ENCODE measurements around the gene USP7. TPM values are rescaled to one million over a fixed set of nuclear protein-coding genes. Genes with fewer than 3 reads are reported as not detected.

Gene USP7
- total and polyA plus RNA-seq, 10 of the 15 experiments (the other 5 are each of a cell fraction or from before 2014, with no cell fraction given) = 16.2 to 133 (median 60.5) TPM

GRCh38 chr16:9003763-9004162 is 40.1 kb upstream of the USP7 start:
- WGBS (ENCODE audit: insufficient coverage, insufficient replicate concordance, low lambda C conversion rate, missing lambda C conversion rate) = 51% methylated on average over 2 of the region's 3 CpGs
- no peak overlapping the region for H3K4me3 ChIP-seq
- ChIA-PET SMC1A (ENCODE audit: uncharacterized antibody, unreplicated experiment) (interaction anchor here (0.9 kb wide), 1 partner anchor 131 kb away, joined by 4 read pairs; no protein-coding TSS in a partner anchor), CTCF (interaction anchor here (1.4 kb wide), 1 partner anchor 131 kb away, joined by 5 read pairs; no protein-coding TSS in a partner anchor), RAD21 (ENCODE audit: unreplicated experiment) (interaction anchor here (0.6 to 1.1 kb wide), 2 partner anchors 10 to 52 kb away, joined by 3 to 4 read pairs; no protein-coding TSS in a partner anchor), POLR2A (interaction anchor here (0.6 kb wide), 3 partner anchors 66 to 491 kb away, joined by 5 to 9 read pairs (median 6); no protein-coding TSS in a partner anchor)
- no peak for FAIRE-seq
- intact Hi-C loops (cut with micrococcal nuclease; ENCODE audit: unreplicated experiment) = no loop called here
- H3K36me3 ChIP-seq (ENCODE audit: control insufficient read depth in 2 of 2, insufficient read depth in 2 of 2, low read length in 1 of 2) = no peaks in the 10 kb centered on the region
- no TSS peak for BruUV-seq (replicated peaks)
- no peaks in the 10 kb centered on the region for H4K20me1 ChIP-seq (ENCODE audit: control insufficient read depth, insufficient read depth)
- H2AFZ ChIP-seq (ENCODE audit: control insufficient read depth, low read depth, low read length) = no peak overlapping the region
- no peaks in the 10 kb centered on the region for H3K27me3 ChIP-seq (replicated peaks in 1 of 2; ENCODE audit: control insufficient read depth in 2 of 2, insufficient read depth in 2 of 2, low read length in 1 of 2)
- H3K4me1 ChIP-seq (ENCODE audit: control insufficient read depth, insufficient read depth, low read length) = peaks cover 6% of the 10 kb centered on the region
- ATAC-seq = no peak
- in situ Hi-C loops (cut with MboI) = no loop called here
- no peak overlapping the region for H3K4me2 ChIP-seq (ENCODE audit: control insufficient read depth, insufficient read depth)
- no peaks in the 10 kb centered on the region for H3K9me3 ChIP-seq (replicated peaks; ENCODE audit: control insufficient read depth, insufficient read depth, low read length)
- H3K79me2 ChIP-seq (ENCODE audit: control insufficient read depth, insufficient read depth, low read length) = no peaks in the 10 kb centered on the region
- H3K9ac ChIP-seq (ENCODE audit: control insufficient read depth, insufficient read depth, low read length) = no peak overlapping the region
- H3K27ac ChIP-seq (ENCODE audit: control insufficient read depth, insufficient read depth) = no peak overlapping the region
- no peak for DNase-seq (ENCODE audit: low read depth, low spot score)
- no peak for TF ChIP-seq TAF1 (IDR thresholded peaks at IDR 0.05; ENCODE audit: borderline replicate concordance, low read depth, low read length)
- no peak for TF ChIP-seq NFYA (IDR thresholded peaks at IDR 0.05; ENCODE audit: borderline replicate concordance, low read depth, low read length)
- TF ChIP-seq SPI1 (IDR thresholded peaks at IDR 0.05; ENCODE audit: borderline replicate concordance, insufficient read depth, low read depth, low read length) = no peak
- TF ChIP-seq, protein P1, sequence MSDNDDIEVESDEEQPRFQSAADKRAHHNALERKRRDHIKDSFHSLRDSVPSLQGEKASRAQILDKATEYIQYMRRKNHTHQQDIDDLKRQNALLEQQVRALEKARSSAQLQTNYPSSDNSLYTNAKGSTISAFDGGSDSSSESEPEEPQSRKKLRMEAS (IDR thresholded peaks at IDR 0.05; ENCODE audit: low read depth, low read length) = no peak
- no peak for TF ChIP-seq EZH2 (IDR thresholded peaks at IDR 0.05; ENCODE audit: borderline replicate concordance, control insufficient read depth, low read depth, low read length)
- TF ChIP-seq, protein P2, sequence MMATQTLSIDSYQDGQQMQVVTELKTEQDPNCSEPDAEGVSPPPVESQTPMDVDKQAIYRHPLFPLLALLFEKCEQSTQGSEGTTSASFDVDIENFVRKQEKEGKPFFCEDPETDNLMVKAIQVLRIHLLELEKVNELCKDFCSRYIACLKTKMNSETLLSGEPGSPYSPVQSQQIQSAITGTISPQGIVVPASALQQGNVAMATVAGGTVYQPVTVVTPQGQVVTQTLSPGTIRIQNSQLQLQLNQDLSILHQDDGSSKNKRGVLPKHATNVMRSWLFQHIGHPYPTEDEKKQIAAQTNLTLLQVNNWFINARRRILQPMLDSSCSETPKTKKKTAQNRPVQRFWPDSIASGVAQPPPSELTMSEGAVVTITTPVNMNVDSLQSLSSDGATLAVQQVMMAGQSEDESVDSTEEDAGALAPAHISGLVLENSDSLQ (IDR thresholded peaks at IDR 0.05) = no peak
- no peak for TF ChIP-seq YY1 (IDR thresholded peaks at IDR 0.05; ENCODE audit: low read depth, low read length)
- no peak for TF ChIP-seq EP300 (IDR thresholded peaks at IDR 0.05; ENCODE audit: borderline replicate concordance in 1 of 2, control insufficient read depth in 1 of 2, low read depth in 2 of 2, low read length in 2 of 2)
- TF ChIP-seq ZNF384 (IDR thresholded peaks at IDR 0.05; ENCODE audit: borderline replicate concordance, low read depth, low read length) = no peak
- TF ChIP-seq SREBF2 (IDR thresholded peaks at IDR 0.05; ENCODE audit: low read length) = no peak
- TF ChIP-seq RAD51 (IDR thresholded peaks at IDR 0.05) = no peak
- TF ChIP-seq, protein P3, sequence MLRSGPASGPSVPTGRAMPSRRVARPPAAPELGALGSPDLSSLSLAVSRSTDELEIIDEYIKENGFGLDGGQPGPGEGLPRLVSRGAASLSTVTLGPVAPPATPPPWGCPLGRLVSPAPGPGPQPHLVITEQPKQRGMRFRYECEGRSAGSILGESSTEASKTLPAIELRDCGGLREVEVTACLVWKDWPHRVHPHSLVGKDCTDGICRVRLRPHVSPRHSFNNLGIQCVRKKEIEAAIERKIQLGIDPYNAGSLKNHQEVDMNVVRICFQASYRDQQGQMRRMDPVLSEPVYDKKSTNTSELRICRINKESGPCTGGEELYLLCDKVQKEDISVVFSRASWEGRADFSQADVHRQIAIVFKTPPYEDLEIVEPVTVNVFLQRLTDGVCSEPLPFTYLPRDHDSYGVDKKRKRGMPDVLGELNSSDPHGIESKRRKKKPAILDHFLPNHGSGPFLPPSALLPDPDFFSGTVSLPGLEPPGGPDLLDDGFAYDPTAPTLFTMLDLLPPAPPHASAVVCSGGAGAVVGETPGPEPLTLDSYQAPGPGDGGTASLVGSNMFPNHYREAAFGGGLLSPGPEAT (IDR thresholded peaks at IDR 0.05; ENCODE audit: low read depth) = no peak
- no peak for TF ChIP-seq GABPA (IDR thresholded peaks at IDR 0.05; ENCODE audit: low read depth)
- TF ChIP-seq BHLHE40 (IDR thresholded peaks at IDR 0.05; ENCODE audit: borderline replicate concordance in 1 of 2, low read depth in 2 of 2, low read length in 1 of 2) = no peak
- TF ChIP-seq ETV6 (conservative IDR thresholded peaks at IDR 0.05 in 1 of 2, IDR thresholded peaks at IDR 0.05 in 1 of 2; ENCODE audit: borderline replicate concordance in 1 of 2, low read depth in 1 of 2) = no peak

Measured in GM12878 (cell line).